Nephron progenitor cell (in vitro differentiated cells): ENCODE measurements around the gene PDZD4.

Experiments used
- DNase-seq: peaks from one replicate; pipeline ENCODE4 v3.0.0; 2021
- H3K27ac Mint-ChIP-seq: 2 replicates; pipeline ENCODE4 v1.8.0; 2021; ENCODE audit warnings: mild to moderate bottlenecking, moderate library complexity, mixed read lengths
- H3K27me3 Mint-ChIP-seq: 2 replicates; pipeline ENCODE4 v1.8.0; 2021; ENCODE audit warnings: mild to moderate bottlenecking, low read depth, mixed read lengths; ENCODE audit not compliant: poor library complexity
- H3K36me3 Mint-ChIP-seq: 2 replicates; pipeline ENCODE4 v1.8.0; 2021; ENCODE audit warnings: low read depth, mixed read lengths
- H3K4me1 Mint-ChIP-seq: 2 replicates; pipeline ENCODE4 v1.8.0; 2021; ENCODE audit warnings: mixed read lengths
- H3K4me3 Mint-ChIP-seq: 2 replicates; pipeline ENCODE4 v1.8.0; 2021; ENCODE audit warnings: mild to moderate bottlenecking, moderate library complexity, mixed read lengths
- H3K9me3 Mint-ChIP-seq: 2 replicates; pipeline ENCODE4 v1.8.0; 2021; ENCODE audit warnings: mild to moderate bottlenecking, moderate library complexity, mixed read lengths
- CTCF ChIP-seq: fragments of 200-600 bp; sonication (generic); IDR thresholded peaks from 2 replicates; pipeline ENCODE4 v1.5.0; 2021; ENCODE audit warnings: antibody characterized with exemption

PDZD4 gene

GRCh38 chrX:153763298-153763932 lies 66.9 kb downstream of the PDZD4 start:
- H3K36me3 Mint-ChIP-seq = no peaks in the 10 kb centered on the region
- no peak for TF ChIP-seq CTCF
- no peak for DNase-seq
- H3K4me3 Mint-ChIP-seq = no peak overlapping the region
- peaks cover 11% of the 10 kb centered on the region for H3K27me3 Mint-ChIP-seq
- H3K9me3 Mint-ChIP-seq = peaks cover 46% of the 10 kb centered on the region
- peaks cover 7% of the 10 kb centered on the region for H3K4me1 Mint-ChIP-seq
- no peak overlapping the region for H3K27ac Mint-ChIP-seq

GRCh38 chrX:153762626-153763173 lies 67.6 kb downstream of the PDZD4 start:
- Mint-ChIP-seq H3K27me3 (peaks cover 12% of the 10 kb centered on the region), H3K27ac (no peak overlapping the region), H3K9me3 (peaks cover 49% of the 10 kb centered on the region), H3K4me3 (no peak overlapping the region), H3K36me3 (no peaks in the 10 kb centered on the region), H3K4me1 (peaks cover 7% of the 10 kb centered on the region)
- DNase-seq = no peak
- TF ChIP-seq CTCF = no peak

GRCh38 chrX:153761863-153762262 lies 68.5 kb downstream of the PDZD4 start:
- TF ChIP-seq CTCF = no peak
- DNase-seq = no peak
- H3K4me3 Mint-ChIP-seq = no peak overlapping the region
- H3K27ac Mint-ChIP-seq = no peak overlapping the region
- H3K9me3 Mint-ChIP-seq = peaks cover 56% of the 10 kb centered on the region
- H3K36me3 Mint-ChIP-seq = no peaks in the 10 kb centered on the region
- peaks cover 18% of the 10 kb centered on the region for H3K27me3 Mint-ChIP-seq
- peaks cover 7% of the 10 kb centered on the region for H3K4me1 Mint-ChIP-seq

DNA sequence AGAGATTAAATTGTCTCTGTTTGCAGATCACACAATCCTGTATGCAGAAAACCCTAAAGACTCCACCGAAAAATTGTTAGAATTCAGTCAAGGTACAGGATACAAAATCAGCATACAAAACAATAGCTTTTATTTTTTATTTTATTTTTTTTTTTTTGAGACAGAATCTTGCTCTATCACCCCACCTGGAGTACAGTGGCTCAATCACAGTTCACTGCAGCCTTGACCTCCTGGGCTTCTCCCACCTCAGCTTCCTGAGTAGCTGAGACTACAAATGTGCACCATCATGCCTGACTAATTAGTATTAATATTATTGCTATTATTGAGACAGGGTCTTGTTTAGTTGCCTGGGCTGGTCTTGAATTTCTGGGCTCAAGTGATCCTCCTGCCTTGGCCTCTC lies 75.2 kb downstream of the PDZD4 start:
- H3K27me3 Mint-ChIP-seq = peaks cover 15% of the 10 kb centered on the region
- H3K27ac Mint-ChIP-seq = no peak overlapping the region
- TF ChIP-seq CTCF = no peak
- H3K9me3 Mint-ChIP-seq = peaks cover 71% of the 10 kb centered on the region
- H3K4me1 Mint-ChIP-seq = peaks cover 8% of the 10 kb centered on the region
- H3K36me3 Mint-ChIP-seq = no peaks in the 10 kb centered on the region
- no peak overlapping the region for H3K4me3 Mint-ChIP-seq
- DNase-seq = no peak
